Activated T-helper 17 cell treated with anti-CD3 and anti-CD28 coated beads, Interleukin-2, amount 50 U/mL, for 72 hours (primary cell): ENCODE measurements around the gene CHID1. TPM values are rescaled to one million over a fixed set of nuclear protein-coding genes. Genes with fewer than 3 reads are reported as not detected.

Experiments
- ATAC-seq: fragments of 150-1000 bp; cut with Tn5 transposase; replicated peaks from 2 replicates; pipeline ENCODE4 v1.10.0; 2021; ENCODE audit warnings: mild to moderate bottlenecking, moderate library complexity
- H3K27ac Mint-ChIP-seq: one replicate; pipeline ENCODE4 v1.8.0; 2022; ENCODE audit warnings: mixed read lengths
- H3K27me3 Mint-ChIP-seq: one replicate; pipeline ENCODE4 v1.8.0; 2022; ENCODE audit warnings: mixed read lengths
- H3K36me3 Mint-ChIP-seq: one replicate; pipeline ENCODE4 v1.8.0; 2022; ENCODE audit warnings: low read depth, mild to moderate bottlenecking, mixed read lengths
- H3K4me1 Mint-ChIP-seq: one replicate; pipeline ENCODE4 v1.8.0; 2022; ENCODE audit warnings: mixed read lengths
- H3K4me3 Mint-ChIP-seq: one replicate; pipeline ENCODE4 v1.8.0; 2022; ENCODE audit warnings: mild to moderate bottlenecking, mixed read lengths
- H3K9me3 Mint-ChIP-seq: one replicate; pipeline ENCODE4 v1.8.0; 2022; ENCODE audit warnings: mixed read lengths
- total RNA-seq, 2 donors: library from RNA; stranded (reverse); gene quantifications; one replicate each; pipeline ENCODE4 v1.2.3, GENCODE V29; 2022

Gene CHID1
- total RNA-seq, 2 donors from 2014 or later = 71.9 to 72.6 TPM

DNA sequence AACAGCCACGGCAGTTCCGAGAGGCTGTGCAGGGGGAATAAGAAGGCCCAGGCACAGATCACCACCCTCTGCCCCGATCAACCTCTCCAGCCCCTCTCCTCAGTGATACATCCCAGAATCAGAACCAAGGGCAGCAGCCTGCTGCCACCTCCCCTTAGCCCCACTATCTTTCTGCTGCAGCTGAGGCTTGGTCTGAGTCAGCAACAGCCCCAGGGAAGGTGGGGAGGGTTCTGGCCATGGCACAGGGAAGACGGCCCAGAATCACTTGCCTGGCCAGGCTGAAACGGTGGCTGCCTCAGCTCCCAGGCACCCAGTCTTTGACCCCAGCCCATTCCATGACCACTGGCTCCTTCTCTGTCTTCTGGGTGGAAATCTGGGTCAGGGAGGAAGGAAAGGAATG is 2.3 kb downstream of the CHID1 start:
- peak overlapping the region; percentile 81 for H3K4me3 Mint-ChIP-seq
- no peaks in the 10 kb centered on the region for H3K27me3 Mint-ChIP-seq
- no peaks in the 10 kb centered on the region for H3K9me3 Mint-ChIP-seq
- no peak for ATAC-seq
- peaks cover 10% of the 10 kb centered on the region for H3K4me1 Mint-ChIP-seq
- H3K27ac Mint-ChIP-seq = no peak overlapping the region
- H3K36me3 Mint-ChIP-seq = peaks cover 38% of the 10 kb centered on the region

DNA sequence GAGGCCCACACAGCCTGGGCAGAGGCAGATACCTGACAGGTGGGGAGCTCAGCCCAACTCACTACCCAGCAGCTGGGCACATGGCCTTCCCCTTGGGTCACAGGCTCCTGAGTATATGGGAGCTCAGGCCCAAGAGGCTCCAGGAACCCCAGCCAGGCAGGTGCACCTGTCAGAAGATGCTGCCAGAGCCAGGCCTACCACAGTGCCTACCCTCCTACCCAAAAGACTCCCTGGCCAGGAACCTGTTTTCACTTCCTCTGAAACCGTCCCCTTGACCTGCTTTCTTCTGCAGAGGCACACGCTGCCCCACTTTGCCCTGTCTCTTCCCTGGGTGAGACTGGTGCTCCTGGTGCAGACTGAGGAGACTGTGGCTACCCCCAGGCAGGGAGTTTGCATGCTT is 2.9 kb downstream of the CHID1 start:
- Mint-ChIP-seq H3K27me3 (no peaks in the 10 kb centered on the region), H3K9me3 (no peaks in the 10 kb centered on the region), H3K27ac (no peak overlapping the region), H3K36me3 (peaks cover 44% of the 10 kb centered on the region), H3K4me1 (peaks cover 10% of the 10 kb centered on the region), H3K4me3 (peak overlapping the region; percentile 81)
- no peak for ATAC-seq

DNA sequence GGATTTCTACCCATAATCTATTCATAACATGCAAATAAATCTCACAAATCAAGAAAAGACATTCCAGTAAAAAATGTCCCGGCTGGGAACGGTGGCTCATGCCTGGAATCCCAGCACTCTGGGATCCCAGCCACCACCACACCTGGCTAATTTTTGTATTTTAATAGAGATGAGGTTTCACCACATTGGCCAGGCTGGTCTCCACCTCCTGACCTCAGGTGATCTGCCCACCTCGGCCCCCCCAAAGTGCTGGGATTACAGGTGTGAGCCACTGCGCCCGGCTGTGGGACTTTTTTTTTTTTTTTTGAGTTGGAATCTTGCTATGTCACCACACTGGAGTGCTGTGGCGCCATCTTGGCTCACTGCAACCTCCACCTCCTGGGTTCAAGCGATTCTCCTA is 4.7 kb downstream of the CHID1 start:
- H3K9me3 Mint-ChIP-seq = no peaks in the 10 kb centered on the region
- no peak for ATAC-seq
- H3K4me3 Mint-ChIP-seq = no peak overlapping the region
- no peak overlapping the region for H3K27ac Mint-ChIP-seq
- peaks cover 54% of the 10 kb centered on the region for H3K36me3 Mint-ChIP-seq
- peaks cover 11% of the 10 kb centered on the region for H3K4me1 Mint-ChIP-seq
- no peaks in the 10 kb centered on the region for H3K27me3 Mint-ChIP-seq

DNA sequence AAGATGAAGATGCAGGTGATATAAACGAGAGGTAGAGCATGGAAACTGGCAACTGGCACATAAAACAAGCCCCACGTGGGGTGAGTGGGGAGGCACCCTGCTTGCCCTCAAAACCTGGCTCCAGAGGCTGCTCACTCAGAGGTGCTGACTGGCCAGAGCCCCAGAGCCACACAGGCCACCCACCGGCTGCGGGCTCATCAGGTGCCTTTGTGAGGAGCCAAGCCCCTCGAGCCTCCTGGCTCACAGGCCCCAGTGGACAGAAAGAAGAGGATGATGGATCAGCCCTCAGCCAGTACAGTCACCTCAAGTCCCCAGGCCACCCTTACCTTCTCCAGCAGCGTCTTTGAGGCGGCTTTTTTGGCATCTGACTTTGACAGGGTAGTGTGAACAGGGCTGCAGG is 6.2 kb downstream of the CHID1 start:
- H3K4me1 Mint-ChIP-seq = peaks cover 11% of the 10 kb centered on the region
- no peak overlapping the region for H3K4me3 Mint-ChIP-seq
- ATAC-seq = no peak
- H3K27ac Mint-ChIP-seq = no peak overlapping the region
- H3K36me3 Mint-ChIP-seq = peaks cover 65% of the 10 kb centered on the region
- no peaks in the 10 kb centered on the region for H3K9me3 Mint-ChIP-seq
- H3K27me3 Mint-ChIP-seq = no peaks in the 10 kb centered on the region

DNA sequence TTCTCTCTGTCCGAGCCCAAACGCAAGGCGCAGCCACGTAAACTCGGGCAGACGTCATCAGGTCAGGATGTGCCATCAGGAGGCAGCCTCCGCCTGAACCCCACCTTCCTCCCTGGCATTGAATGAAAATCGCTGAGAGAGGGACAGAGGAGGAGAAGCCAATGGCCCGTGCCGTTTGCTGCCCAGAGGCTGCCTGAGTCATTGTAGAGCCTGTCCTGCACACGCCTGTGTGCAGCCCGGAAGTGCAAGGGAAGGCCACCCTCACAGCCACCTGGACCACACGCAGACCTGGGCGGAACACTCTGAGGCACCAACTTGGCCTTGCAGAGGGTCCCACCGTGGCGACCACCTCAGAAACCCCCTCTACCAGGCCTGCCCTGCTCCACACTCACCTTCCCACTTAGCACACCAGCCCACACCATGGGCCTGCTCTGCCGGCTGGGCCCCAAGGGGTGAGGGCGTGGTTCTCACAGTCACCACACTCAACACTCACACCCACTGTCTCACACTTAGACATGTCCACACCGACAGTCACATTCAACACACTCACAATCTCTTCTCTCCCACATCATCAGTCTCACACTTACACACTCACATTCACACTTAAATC is 9.1 kb downstream of the CHID1 start:
- Mint-ChIP-seq H3K9me3 (no peaks in the 10 kb centered on the region), H3K27ac (no peak overlapping the region), H3K4me1 (peaks cover 6% of the 10 kb centered on the region), H3K36me3 (peaks cover 61% of the 10 kb centered on the region), H3K4me3 (no peak overlapping the region), H3K27me3 (no peaks in the 10 kb centered on the region)
- no peak for ATAC-seq

DNA sequence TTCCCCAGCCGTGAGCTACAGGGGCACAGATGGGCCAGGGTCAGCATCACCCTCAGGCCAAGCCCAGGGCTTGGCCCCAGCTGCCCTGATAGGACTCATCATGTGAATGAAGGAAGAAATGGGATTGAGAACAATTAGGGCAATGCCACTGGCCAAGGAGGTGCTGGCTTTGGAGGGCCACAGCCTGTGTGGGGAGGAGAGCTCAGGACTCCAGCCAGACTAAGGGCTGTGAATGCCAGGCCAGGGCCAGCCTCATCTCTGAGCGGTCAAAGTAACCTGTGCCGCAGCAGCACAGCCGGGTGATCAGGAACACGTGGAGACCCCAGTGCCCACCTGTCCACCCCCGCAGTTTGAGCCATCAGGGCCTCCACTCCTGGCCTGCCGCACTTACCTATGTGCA is 10.1 kb downstream of the CHID1 start:
- H3K27me3 Mint-ChIP-seq = no peaks in the 10 kb centered on the region
- peaks cover 57% of the 10 kb centered on the region for H3K36me3 Mint-ChIP-seq
- H3K9me3 Mint-ChIP-seq = no peaks in the 10 kb centered on the region
- no peak for ATAC-seq
- peaks cover 6% of the 10 kb centered on the region for H3K4me1 Mint-ChIP-seq
- no peak overlapping the region for H3K4me3 Mint-ChIP-seq
- no peak overlapping the region for H3K27ac Mint-ChIP-seq

DNA sequence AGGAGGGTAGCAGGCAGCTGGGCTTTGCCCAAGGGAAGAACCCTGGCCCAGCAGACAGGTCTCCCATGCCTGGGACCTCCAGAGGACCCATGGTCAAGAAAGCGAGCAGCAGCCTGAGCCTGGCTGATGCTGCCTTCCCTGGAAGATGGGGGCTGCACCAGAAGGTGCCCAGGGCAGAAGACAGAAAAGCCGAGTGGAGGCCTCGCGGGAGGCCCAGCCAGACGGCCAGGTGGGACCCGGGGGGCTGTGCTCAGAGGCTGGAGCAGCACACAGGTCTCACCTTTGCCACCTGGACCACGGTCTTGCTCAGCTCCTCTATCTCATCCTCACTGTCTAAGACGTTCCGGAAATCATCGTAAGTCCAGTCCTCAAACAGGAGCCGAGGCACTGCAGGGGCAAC is 10.9 kb downstream of the CHID1 start:
- no peak overlapping the region for H3K27ac Mint-ChIP-seq
- H3K4me3 Mint-ChIP-seq = no peak overlapping the region

DNA sequence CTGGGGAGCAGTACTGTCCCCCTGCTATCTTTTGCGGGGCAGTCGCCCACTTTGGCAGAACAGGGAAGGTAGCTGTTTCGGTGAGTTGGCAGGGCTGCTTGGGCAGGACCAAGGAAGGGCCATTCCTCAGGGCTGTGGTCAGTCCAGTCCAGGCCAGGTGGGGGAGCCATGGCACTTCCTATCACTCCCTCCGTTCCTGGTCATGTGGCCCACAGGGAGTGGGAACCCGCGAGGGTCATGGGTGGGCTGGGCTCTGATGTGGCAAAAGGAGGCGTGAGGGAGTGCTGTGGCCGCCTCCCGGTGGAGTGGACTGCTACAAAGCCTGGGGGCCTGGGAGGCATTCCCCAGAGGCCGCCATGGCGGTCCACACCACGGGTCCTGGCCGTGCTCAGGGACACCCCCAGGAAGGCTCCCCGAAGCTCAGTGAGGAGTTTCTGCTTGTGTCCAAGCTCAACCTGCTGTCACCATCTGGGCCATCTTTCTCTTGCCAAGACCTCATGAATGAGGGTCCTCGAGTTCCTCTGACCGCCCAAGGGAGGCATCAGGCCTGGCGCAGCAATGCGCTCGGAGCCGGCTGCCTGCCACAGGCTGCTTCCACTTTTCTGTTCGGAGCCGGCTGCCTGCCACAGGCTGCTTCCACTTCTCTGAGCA is 11.9 kb downstream of the CHID1 start:
- no peak overlapping the region for H3K27ac Mint-ChIP-seq
- H3K4me1 Mint-ChIP-seq = peaks cover 6% of the 10 kb centered on the region
- ATAC-seq = no peak

More for the DNA sequence above, 10.9 kb downstream of the CHID1 start:
- H3K9me3 Mint-ChIP-seq = no peaks in the 10 kb centered on the region
- ATAC-seq = no peak
- H3K36me3 Mint-ChIP-seq = peaks cover 51% of the 10 kb centered on the region
- H3K27me3 Mint-ChIP-seq = no peaks in the 10 kb centered on the region
- H3K4me1 Mint-ChIP-seq = peaks cover 6% of the 10 kb centered on the region

DNA sequence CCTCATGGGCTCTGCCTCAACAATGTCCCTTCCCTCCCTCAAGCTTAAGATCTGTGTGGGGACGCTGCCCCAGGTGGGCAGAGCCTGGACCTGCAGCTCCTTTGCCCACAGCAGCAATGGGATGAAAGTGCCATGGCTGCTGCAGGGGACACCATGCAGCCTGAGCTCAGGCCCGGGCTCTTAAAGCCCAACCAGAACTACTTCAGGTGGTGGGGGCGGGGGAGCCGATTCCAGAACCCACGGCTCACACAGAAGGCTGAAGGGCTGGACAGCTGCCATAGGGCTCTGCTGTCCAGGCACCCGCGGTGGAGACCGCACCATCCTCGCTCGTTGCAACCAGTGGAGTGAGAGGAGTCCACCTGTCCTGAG is 12.5 kb downstream of the CHID1 start:
- Mint-ChIP-seq H3K4me1 (peaks cover 6% of the 10 kb centered on the region), H3K4me3 (no peak overlapping the region), H3K9me3 (no peaks in the 10 kb centered on the region), H3K27me3 (no peaks in the 10 kb centered on the region), H3K36me3 (peaks cover 35% of the 10 kb centered on the region), H3K27ac (no peak overlapping the region)
- no peak for ATAC-seq

More for the DNA sequence above, 11.9 kb downstream of the CHID1 start:
- Mint-ChIP-seq H3K9me3 (no peaks in the 10 kb centered on the region), H3K27me3 (no peaks in the 10 kb centered on the region), H3K36me3 (peaks cover 40% of the 10 kb centered on the region), H3K4me3 (no peak overlapping the region)

DNA sequence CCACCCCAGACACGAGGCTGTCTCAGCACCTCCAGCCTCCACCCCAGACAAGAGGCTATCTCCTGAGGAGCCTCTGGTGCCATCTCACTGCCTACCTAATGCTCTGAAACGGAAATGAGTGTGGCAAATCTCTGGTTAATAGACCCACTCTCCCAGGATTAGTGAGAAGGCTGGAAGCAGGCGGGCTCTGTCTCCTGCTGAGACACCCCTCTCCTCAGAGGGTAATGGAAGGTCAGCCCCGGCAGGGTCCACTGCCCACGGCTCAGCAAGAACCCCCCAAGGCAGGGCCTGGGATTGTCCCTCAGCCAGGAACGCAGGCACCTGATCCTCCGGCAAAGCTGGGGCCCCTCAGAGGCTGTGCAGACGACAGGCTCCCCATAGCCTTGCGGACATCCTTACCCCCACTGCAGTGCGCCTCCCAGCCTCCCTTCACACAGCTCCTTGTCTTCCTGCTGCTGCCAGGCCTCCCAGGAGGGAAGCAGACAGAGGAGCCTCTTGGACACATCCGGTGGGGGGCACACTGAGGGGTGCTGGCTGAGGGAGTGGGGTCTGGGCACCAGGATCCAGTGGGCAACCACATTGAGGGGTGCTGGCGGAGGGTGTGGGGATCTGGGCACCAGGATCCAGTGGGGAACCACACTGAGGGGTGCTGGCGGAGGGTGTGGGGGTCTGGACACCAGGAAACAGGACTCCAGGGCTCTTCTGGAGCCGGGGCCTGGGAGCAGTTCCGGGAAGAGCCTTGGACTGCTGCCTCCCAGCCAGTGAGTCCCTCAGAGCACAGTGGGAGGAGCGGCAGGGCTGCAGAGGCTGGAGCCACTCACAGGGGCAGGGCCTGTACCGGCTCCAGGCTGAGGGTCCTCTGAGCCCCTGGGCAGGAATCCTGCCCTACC is 13.1 kb downstream of the CHID1 start:
- no peaks in the 10 kb centered on the region for H3K9me3 Mint-ChIP-seq
- H3K27ac Mint-ChIP-seq = no peak overlapping the region
- ATAC-seq = no peak
- H3K27me3 Mint-ChIP-seq = no peaks in the 10 kb centered on the region
- peaks cover 29% of the 10 kb centered on the region for H3K36me3 Mint-ChIP-seq
- H3K4me1 Mint-ChIP-seq = peaks cover 6% of the 10 kb centered on the region
- no peak overlapping the region for H3K4me3 Mint-ChIP-seq

DNA sequence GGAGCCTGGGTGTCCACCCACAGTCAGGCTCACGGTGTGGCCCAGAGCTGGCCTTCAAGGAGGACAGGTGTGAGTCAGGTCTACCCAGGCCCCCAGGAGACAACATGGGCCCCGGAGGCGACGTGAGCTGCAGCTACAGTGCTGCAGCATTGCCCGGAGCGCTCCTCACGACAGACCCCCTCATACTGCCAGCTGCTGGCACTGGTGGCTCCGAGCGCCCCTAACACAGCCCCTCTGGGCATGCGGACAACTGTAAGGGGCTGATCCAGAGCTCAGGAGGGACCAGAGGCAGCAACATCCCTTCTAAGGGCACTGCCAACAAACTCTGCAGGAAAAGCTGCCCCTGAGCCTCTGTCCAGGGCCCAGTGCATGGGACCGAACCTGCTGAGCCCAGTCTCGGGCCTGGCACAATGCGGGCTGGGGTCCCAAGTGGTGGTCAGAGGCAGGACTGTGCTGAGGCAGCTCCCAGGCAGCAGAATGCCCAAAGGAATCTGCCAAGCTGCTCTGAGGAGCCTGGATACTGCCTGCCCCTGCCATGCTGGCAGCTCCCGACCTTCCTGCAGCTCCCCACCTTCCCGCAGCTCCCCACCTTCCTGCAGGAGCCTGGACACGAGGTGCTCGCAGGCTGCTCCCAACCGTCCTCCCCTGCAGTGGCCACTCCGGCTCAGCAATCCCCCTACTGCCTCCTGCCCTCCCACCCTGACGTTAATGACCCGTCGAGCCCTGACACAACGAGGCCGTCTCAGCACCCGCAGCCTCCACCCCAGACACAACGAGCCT is 15.1 kb downstream of the CHID1 start:
- Mint-ChIP-seq H3K27ac (peak overlapping the region; percentile 28), H3K36me3 (peaks cover 11% of the 10 kb centered on the region), H3K4me1 (no peaks in the 10 kb centered on the region), H3K27me3 (no peaks in the 10 kb centered on the region), H3K4me3 (no peak overlapping the region), H3K9me3 (no peaks in the 10 kb centered on the region)
- no peak for ATAC-seq

DNA sequence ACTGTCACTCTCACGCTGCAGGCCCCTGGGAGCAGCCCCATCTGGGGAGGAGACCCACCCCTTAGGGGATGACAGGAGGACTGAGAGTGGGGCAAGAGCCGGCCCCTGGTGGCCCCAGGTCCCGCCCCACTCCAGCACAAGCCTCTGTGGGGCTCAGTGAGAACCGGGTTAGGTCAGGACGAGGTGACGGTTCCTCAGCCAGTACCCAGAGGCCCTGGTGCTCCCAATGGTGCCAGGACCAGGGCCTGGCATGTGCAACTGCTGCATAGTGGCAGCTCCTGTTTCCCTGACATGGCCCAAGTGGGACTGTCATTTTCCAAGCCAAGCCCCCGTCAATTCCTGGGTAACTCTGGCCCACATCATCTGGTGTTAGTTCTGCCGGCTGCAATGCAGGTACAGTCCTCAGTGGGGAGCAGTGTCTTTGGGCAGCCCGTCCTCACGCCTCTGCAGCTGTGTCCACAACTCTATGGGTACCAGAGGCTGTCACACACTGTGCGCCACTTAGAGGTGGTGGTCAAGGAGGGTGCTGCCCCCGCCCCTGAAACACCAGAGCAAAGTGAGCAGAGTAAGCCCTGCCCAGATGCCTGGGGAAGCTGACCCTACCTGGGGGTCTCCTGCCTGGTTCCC is 15.9 kb downstream of the CHID1 start:
- H3K9me3 Mint-ChIP-seq = no peaks in the 10 kb centered on the region
- H3K4me3 Mint-ChIP-seq = no peak overlapping the region
- ATAC-seq = no peak
- H3K27ac Mint-ChIP-seq = no peak overlapping the region
- H3K36me3 Mint-ChIP-seq = peaks cover 4% of the 10 kb centered on the region
- no peaks in the 10 kb centered on the region for H3K4me1 Mint-ChIP-seq
- H3K27me3 Mint-ChIP-seq = no peaks in the 10 kb centered on the region

DNA sequence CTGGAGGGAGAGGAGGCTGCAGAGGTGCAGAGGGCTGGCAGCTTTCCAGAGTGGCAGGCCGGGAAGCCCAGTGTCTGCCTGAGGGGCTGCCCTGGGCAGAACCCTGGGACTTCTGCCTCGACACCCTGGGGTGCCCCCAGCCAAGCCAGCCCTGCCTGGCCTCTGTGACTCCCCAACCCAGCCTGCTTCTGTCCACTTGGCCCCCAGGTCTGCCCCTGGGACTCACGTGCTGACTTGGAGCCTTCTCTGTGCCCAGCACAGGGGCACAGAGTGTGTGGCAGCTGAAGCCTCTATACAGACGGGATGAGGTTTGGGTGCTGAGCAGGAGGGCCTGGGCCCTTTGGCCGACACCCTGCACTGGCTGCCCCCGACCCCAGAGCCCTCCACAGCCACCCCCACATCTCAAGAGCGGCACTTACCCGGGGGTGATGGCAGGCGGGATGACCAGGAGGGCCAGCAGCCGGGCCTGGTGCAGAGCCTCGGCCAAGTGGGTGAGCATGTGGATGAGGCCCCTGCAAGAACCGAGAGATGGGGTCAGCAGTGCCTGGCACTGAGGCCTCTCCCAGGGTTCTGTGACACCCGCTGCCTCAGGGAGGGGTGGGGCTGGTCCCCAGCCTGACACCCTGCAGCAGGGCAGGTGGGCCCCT is 17.5 kb downstream of the CHID1 start:
- H3K4me1 Mint-ChIP-seq = no peaks in the 10 kb centered on the region
- H3K36me3 Mint-ChIP-seq = no peaks in the 10 kb centered on the region
- H3K4me3 Mint-ChIP-seq = no peak overlapping the region
- H3K9me3 Mint-ChIP-seq = no peaks in the 10 kb centered on the region
- H3K27ac Mint-ChIP-seq = no peak overlapping the region
- H3K27me3 Mint-ChIP-seq = no peaks in the 10 kb centered on the region
- ATAC-seq = no peak
